CD4-positive, alpha-beta T cell treated with Interleukin-15 for 4 hours (primary cell): Measurements from ENCODE around the gene HMGB1.
A peak's percentile ranks its signal among the peaks of the same experiment; 100 is the strongest.

ENCODE experiments used
- DNase-seq: peaks from one replicate; pipeline ENCODE4 v3.0.0-alpha.2; 2020; ENCODE audit warnings: low spot score

The HMGB1 gene

GRCh38 chr13:30429721-30430694, 35.7 kb downstream of the HMGB1 start:
- peak; percentile 56 for DNase-seq

GRCh38 chr13:30429235-30429634, 36.5 kb downstream of the HMGB1 start:
- DNase-seq: no peak

DNA sequence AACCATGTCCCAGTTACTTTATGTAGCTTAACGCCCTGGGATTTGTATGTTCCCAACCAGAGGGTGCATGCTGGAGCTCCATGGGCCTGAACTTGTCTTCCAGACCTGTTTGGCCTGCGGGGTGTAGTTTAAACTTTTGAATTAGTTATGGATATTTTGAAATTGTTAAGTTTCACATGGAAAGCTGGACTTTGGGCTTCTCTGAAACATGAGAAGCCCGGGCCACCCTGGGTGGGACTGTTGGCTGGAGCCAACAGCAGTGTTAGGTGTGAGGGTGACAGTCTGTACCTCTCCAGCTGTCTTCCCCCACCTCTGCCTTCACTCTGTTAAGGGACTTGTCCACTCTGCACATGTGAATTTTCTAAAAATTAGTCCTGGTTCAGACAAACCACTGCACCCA, 41.8 kb downstream of the HMGB1 start:
- no peak for DNase-seq

- peak; percentile 53 for DNase-seq
Observed at GRCh38 chr13:30422054-30422839, 43.5 kb downstream of the HMGB1 start, which contains the start of gene UBE2L5. Gene UBE2L5 (plus strand): TSS chr13:30422493. CDS start chr13:30427991, 5,498 bp downstream.

GRCh38 chr13:30421093-30422053, 44.4 kb downstream of the HMGB1 start:
- DNase-seq: peak; percentile 29

- DNase-seq: no peak
Observed at GRCh38 chr13:30418717-30419459, 46.8 kb downstream of the HMGB1 start.

DNA sequence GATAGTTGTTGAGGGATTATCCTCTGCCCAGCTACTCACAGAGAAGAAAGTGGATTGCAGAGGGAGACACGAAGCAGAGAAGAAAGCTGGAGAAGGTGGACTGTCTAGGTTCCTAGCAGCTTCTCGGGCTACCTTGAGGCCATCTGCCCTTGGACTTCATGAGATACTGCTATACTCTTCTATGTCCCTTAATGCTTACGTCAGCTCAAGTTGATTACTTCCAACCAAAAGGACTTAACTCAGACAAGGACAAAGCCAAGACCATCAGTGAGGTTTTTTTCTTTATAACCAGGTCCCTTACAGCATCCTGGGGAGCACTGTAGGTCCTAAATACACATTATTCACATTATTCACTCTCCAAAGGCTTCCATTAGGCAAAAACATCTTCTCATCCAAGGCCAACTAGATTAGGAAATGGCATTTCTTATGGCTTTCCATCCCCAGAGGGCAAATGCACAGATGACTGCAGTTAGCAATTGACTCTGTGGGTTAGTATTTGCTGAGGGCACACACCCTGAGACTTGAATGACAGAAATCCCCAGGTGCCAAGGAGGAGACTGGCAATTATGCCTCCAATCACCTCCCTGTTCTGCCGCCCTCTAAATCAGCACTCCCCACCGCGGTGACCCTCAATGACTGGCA, 47.5 kb downstream of the HMGB1 start:
- no peak for DNase-seq

- DNase-seq: no peak
Observed at GRCh38 chr13:30416471-30416870, 49.3 kb downstream of the HMGB1 start.

DNA sequence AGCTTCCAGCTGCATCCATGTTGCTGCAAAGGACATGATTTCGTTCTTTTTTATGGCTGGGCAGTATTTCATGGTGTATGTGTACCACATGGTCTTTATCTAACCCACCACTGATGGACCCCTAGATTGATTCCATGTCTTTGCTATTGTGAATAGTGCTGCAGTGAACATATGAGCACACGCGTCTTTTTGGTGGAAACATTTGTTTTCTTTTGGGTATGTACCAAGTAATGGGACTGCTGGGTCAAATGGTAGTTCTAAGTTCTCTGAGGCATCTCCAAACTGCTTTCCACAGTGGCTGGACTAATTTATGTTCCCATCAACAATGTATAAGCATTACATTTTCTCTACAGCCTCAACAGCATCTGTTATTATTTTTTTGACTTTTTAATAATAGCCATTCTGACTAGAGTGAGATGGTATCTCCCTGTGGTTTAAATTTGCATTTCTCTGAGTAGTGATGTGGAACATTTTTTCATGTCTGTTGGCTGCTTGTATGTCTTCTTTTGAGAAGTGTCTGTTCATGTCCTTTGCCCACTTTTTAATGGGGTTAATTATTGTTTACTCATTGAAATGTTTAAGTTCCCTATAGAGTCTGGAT, 50.2 kb downstream of the HMGB1 start:
- no peak for DNase-seq

DNA sequence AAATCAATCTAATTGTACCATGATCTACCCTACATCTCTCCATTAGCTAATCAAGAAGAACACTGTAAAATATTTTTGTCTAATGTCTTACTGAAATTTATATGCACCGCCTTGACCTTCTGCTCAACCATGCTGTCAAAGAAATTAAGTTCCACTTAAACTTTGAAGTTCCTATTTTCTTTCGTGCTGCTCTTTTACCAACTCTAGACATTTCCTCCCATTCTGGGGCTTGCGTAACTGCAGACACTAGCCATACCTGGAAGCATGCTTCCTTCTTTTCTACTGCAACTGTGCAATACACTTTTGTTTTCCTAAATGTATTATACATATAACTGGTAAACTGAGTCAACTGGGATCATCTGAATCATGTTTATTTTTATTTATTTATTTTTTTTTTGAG, 51.9 kb downstream of the HMGB1 start:
- no peak for DNase-seq

DNA sequence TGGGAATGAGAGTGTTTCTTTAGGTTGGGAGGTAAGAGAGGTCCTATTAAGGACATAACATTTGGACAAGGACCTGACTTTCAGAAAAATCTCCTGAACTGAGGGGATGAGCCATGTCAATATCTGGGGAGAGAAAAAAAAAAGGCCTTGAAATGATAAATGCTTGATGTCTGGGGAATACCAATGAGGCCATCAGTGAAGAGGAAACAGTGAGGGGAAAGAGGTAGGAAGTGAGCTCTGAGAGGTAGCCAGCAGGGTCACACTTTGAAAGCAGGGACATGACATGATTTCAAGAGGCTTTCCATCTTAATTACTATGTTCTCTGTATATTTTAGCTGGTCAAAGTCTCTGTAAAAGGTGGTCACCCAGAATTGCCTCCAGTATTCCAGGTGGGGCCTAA, 53.4 kb downstream of the HMGB1 start:
- no peak for DNase-seq

GRCh38 chr13:30410705-30411125, 55.0 kb downstream of the HMGB1 start:
- DNase-seq: no peak

GRCh38 chr13:30409886-30410704, 55.6 kb downstream of the HMGB1 start:
- no peak for DNase-seq

GRCh38 chr13:30408319-30409101, 57.2 kb downstream of the HMGB1 start:
- DNase-seq: peak; percentile 93

- no peak for DNase-seq
Observed at GRCh38 chr13:30406779-30407416, 58.8 kb downstream of the HMGB1 start.
